Measurements from ENCODE around the gene MAGI1. TPM values are rescaled to one million over a fixed set of nuclear protein-coding genes. Genes with fewer than 3 reads are reported as not detected.

The MAGI1 gene
- total RNA-seq, 2 donors from 2014 or later = 38.6 to 45.1 TPM

DNA sequence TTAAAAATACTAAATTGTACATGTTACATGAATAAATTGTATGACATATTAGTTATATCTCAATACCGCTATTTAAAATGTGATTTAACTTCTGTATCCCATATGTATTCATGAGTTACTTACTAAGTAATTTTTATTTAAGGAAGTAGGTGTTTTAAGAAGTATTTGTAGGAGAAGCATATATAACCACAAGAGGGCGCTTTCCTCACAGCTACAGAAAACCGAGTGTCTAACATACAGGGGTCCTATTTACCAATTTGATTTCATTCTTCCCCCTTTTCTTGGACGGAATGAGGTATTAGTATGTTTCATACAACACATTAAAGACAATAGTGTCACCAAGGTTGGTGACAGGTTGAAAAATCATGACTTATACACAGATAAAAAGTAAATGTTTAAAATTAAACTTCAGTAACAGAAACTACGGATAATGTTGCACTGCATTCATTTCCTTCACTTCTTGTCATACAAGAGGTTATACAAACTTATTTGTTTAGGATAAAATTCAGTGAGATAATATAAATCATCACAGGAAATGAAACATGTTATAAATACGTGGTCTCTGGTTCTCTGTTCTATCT lies 253.6 kb downstream of the MAGI1 start:
- Histone ChIP-seq H3K9ac (ENCODE audit: extremely low read depth, low read length, poor library complexity, severe bottlenecking) (no peak overlapping the region), H3K27me3 (ENCODE audit: control insufficient read depth, insufficient read depth, low read length, poor library complexity, severe bottlenecking) (no peaks in the 10 kb centered on the region), H3K27ac (ENCODE audit: low read depth, low read length) (no peak overlapping the region), H3K4me1 (ENCODE audit: control insufficient read depth, insufficient read depth, low read length) (no peaks in the 10 kb centered on the region), H3K4me3 (ENCODE audit: low read length) (no peak overlapping the region), H3K9me3 (ENCODE audit: control insufficient read depth, low read length) (no peaks in the 10 kb centered on the region), H3K36me3 (ENCODE audit: control insufficient read depth, insufficient read depth, low read length) (no peaks in the 10 kb centered on the region)
- DNase-seq = no peak
- TF ChIP-seq, protein P1, sequence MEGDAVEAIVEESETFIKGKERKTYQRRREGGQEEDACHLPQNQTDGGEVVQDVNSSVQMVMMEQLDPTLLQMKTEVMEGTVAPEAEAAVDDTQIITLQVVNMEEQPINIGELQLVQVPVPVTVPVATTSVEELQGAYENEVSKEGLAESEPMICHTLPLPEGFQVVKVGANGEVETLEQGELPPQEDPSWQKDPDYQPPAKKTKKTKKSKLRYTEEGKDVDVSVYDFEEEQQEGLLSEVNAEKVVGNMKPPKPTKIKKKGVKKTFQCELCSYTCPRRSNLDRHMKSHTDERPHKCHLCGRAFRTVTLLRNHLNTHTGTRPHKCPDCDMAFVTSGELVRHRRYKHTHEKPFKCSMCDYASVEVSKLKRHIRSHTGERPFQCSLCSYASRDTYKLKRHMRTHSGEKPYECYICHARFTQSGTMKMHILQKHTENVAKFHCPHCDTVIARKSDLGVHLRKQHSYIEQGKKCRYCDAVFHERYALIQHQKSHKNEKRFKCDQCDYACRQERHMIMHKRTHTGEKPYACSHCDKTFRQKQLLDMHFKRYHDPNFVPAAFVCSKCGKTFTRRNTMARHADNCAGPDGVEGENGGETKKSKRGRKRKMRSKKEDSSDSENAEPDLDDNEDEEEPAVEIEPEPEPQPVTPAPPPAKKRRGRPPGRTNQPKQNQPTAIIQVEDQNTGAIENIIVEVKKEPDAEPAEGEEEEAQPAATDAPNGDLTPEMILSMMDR (conservative IDR thresholded peaks at IDR 0.05) = peak; percentile 89
- WGBS, 2 experiments (ENCODE audit: insufficient coverage in 1 of 2, insufficient read length in 1 of 2) = 6% methylated on average over 2 of the region's 6 CpGs; no CpG with 5 or more reads in 1 of the 2 experiments
- Mint-ChIP-seq H3K9me3 (no peaks in the 10 kb centered on the region), H3K36me3 (ENCODE audit: low read depth) (no peaks in the 10 kb centered on the region), H3K27ac (no peak overlapping the region), H3K4me1 (peaks cover 4% of the 10 kb centered on the region), H3K4me3 (no peak overlapping the region), H3K27me3 (ENCODE audit: insufficient read depth) (no peaks in the 10 kb centered on the region)

DNA sequence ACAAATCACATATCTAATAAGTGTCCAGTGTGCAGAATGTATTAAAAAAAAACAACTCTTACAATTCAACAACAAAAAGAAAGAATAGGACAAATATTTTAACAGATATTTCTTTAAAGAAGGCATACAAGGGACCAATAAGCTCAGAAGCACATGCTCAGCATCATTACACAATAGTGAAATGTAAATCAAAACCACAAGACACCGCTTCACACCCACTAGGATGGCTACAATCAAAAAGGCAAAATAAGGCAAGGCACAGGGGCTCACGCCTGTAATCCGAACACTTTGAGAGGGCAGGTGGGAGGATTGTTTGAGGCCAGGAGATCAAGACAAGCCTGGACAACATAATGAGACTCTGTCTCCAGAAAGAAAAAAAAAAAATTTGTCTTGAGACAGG lies 255.6 kb downstream of the MAGI1 start:
- Histone ChIP-seq H3K27ac (ENCODE audit: low read depth, low read length) (no peak overlapping the region), H3K9ac (ENCODE audit: extremely low read depth, low read length, poor library complexity, severe bottlenecking) (no peak overlapping the region), H3K4me1 (ENCODE audit: control insufficient read depth, insufficient read depth, low read length) (no peaks in the 10 kb centered on the region), H3K4me3 (ENCODE audit: low read length) (no peak overlapping the region), H3K36me3 (ENCODE audit: control insufficient read depth, insufficient read depth, low read length) (no peaks in the 10 kb centered on the region), H3K27me3 (ENCODE audit: control insufficient read depth, insufficient read depth, low read length, poor library complexity, severe bottlenecking) (no peaks in the 10 kb centered on the region), H3K9me3 (ENCODE audit: control insufficient read depth, low read length) (no peaks in the 10 kb centered on the region)
- Mint-ChIP-seq H3K27ac (peak overlapping the region; percentile 81), H3K27me3 (ENCODE audit: insufficient read depth) (no peaks in the 10 kb centered on the region), H3K9me3 (no peaks in the 10 kb centered on the region), H3K4me1 (peaks cover 5% of the 10 kb centered on the region), H3K4me3 (no peak overlapping the region), H3K36me3 (ENCODE audit: low read depth) (no peaks in the 10 kb centered on the region)
- WGBS, 2 experiments (ENCODE audit: insufficient coverage in 1 of 2, insufficient read length in 1 of 2) = 87 to 91% methylated on average over 2 to 3 of the region's 3 CpGs
- DNase-seq = no peak
- TF ChIP-seq, protein P1 (conservative IDR thresholded peaks at IDR 0.05) = no peak

DNA sequence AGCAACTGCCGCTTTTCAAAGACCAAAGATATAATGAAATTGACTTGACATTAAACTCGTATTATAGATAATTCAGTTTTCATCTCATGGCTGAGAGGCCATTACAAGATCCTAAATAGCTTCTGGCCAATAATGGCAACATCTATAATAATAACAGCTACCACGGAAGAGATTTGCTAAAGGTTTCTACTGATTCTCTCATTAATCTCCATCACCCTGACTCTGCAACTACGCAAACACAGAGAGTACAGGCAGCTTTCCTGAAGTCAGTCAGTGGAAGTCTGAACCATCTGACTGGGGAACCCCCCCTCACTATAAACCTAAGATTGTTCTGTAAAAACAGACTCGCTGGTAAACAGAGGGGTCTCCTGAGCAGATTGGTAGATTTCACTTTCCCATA lies 257.1 kb downstream of the MAGI1 start:
- peaks cover 5% of the 10 kb centered on the region for H3K4me1 Mint-ChIP-seq
- TF ChIP-seq, protein P1 (conservative IDR thresholded peaks at IDR 0.05) = no peak
- no peaks in the 10 kb centered on the region for H3K36me3 Mint-ChIP-seq (ENCODE audit: low read depth)
- no peak overlapping the region for H3K27ac Mint-ChIP-seq
- no peak overlapping the region for H3K4me3 Mint-ChIP-seq
- H3K9me3 Mint-ChIP-seq = no peaks in the 10 kb centered on the region
- no peak overlapping the region for H3K4me3 ChIP-seq (ENCODE audit: low read length)
- H3K27me3 ChIP-seq (ENCODE audit: control insufficient read depth, insufficient read depth, low read length, poor library complexity, severe bottlenecking) = no peaks in the 10 kb centered on the region
- no peaks in the 10 kb centered on the region for H3K4me1 ChIP-seq (ENCODE audit: control insufficient read depth, insufficient read depth, low read length)
- no peak overlapping the region for H3K27ac ChIP-seq (ENCODE audit: low read depth, low read length)
- no peaks in the 10 kb centered on the region for H3K9me3 ChIP-seq (ENCODE audit: control insufficient read depth, low read length)
- DNase-seq = no peak
- no peak overlapping the region for H3K9ac ChIP-seq (ENCODE audit: extremely low read depth, low read length, poor library complexity, severe bottlenecking)
- H3K27me3 Mint-ChIP-seq (ENCODE audit: insufficient read depth) = no peaks in the 10 kb centered on the region
- no peaks in the 10 kb centered on the region for H3K36me3 ChIP-seq (ENCODE audit: control insufficient read depth, insufficient read depth, low read length)
- WGBS, 2 experiments (ENCODE audit: insufficient coverage in 1 of 2, insufficient read length in 1 of 2) = 95 to 100% methylated on average over 5 of the region's 5 CpGs
